HG03442 (cell line): ENCODE results near the gene ASIC3.

Source experiments
- ATAC-seq: cut with Tn5 transposase; IDR thresholded peaks from one replicate; pipeline ENCODE4 v1.9.1; 2021; ENCODE audit warnings: mild to moderate bottlenecking, moderate library complexity; ENCODE audit not compliant: unreplicated experiment

Gene ASIC3

DNA sequence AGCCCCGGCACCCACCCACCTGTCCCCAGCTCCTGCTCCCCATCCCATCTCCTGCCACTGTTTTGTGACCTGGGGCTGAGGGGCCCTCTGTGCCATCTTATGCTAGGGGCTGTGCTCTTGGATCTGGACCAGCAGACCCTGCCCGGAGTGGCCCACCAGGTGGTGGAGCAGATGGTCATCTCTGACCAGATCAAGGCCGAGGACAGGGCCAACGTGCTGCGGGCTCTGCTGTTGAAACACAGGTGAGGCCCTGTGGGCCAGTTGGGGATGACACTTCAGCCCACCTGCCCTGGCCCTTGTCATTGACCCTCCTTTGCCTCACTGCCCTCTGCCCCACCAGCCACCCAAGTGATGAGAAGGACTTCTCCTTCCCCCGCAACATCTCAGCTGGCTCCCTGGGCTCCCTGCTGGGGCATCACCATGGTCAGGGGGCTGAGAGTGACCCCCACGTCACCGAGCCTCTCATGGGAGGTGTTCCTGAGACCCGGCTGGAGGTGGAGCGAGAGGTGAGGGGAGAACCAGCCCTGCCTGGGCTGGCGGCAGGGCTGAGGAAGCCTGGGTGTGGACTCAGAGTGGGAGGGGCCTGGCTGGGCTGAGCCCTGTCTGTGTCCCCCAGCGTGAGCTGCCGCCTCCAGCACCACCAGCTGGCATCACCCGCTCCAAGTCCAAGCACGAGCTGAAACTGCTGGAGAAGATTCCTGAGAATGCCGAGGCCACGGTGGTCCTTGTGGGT lies 21.7 kb downstream of the ASIC3 start:
- ATAC-seq, result no peak

DNA sequence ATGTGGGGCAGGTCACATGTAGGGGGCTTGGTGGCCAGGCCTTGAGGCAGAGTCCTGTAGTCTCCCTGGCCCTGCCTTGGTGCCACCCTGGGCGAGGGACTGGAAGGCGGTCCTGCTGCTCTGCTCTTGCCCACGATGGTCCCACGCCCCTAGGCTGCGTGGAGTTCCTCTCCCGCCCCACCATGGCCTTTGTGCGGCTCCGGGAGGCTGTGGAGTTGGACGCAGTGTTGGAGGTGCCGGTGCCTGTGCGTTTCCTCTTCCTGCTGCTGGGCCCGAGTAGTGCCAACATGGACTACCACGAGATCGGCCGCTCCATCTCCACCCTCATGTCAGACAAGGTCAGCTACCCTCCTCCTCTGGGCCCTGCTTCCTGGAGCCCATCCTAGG lies 22.2 kb downstream of the ASIC3 start:
- ATAC-seq, result no peak

DNA sequence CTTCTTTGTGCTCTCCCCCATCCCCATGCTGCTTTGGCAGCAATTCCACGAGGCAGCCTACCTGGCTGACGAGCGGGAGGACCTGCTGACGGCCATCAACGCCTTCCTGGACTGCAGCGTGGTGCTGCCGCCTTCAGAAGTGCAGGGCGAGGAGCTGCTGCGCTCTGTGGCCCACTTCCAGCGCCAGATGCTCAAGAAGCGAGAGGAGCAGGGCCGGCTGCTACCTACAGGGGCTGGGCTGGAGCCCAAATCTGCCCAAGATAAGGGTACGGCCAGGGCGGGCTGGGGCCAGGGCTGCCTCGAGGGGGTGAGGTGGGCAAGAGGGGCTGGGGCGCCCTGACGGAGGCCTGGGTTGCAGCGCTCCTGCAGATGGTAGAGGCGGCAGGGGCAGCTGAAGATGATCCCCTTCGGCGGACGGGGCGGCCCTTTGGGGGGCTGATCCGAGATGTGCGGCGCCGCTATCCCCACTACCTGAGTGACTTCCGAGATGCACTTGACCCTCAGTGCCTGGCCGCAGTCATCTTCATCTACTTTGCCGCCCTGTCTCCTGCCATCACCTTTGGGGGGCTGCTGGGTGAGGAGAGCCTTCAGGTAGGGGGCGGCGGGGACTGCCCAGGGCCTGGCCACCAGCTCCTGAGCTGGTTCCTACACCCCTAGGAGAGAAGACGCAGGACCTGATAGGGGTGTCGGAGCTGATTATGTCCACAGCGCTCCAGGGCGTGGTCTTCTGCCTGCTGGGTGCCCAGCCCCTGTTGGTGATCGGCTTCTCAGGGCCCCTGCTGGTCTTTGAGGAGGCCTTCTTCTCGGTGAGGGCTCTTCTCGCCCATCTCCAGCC lies 22.9 kb downstream of the ASIC3 start:
- ATAC-seq, result no peak

DNA sequence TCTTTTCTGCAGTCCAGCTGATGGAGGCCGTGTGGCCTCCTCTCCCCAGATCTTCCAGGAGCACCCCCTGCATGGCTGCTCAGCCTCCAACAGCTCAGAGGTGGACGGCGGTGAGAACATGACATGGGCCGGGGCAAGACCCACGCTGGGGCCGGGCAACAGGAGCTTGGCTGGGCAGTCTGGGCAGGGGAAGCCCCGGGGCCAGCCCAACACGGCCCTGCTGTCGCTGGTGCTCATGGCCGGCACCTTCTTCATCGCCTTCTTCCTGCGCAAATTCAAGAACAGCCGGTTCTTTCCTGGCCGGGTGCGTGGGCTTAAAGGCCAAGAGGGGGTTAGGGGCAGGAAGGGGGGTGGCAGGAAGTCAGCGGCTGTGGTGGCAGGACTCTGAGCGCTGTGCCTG lies 25.7 kb downstream of the ASIC3 start:
- no peak for ATAC-seq

DNA sequence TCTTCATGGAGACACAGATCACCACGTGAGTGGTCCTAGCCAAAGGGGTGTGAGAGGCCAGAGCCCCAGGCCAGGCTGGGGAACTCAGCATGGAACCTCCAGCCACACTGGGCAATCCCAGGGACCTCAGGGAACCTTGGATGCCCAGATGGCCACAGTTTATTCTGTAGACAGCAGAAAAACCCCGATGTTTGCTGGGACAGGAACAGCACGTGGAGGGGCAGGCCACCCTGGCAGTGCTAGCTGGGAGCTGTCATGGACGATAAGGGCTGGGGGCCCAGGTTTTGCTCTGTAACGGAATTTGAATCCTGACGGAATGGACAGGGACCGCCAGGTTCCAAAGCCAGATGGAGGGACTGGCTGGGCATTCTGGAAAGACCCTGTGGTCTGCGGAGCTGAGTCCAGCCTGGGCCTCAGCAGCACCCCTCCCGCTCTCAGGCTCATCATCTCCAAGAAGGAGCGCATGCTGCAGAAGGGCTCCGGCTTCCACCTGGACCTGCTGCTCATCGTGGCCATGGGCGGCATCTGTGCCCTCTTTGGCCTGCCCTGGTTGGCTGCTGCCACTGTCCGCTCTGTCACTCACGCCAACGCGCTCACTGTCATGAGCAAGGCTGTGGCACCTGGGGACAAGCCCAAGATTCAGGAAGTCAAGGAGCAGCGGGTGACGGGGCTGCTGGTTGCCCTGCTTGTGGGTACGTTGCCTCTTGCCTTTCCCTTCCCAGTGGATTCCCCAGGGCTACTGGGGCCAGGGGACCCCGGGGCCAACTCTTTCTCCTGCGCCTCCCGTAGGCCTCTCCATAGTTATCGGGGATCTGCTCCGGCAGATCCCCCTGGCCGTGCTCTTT lies 26.7 kb downstream of the ASIC3 start:
- no peak for ATAC-seq

DNA sequence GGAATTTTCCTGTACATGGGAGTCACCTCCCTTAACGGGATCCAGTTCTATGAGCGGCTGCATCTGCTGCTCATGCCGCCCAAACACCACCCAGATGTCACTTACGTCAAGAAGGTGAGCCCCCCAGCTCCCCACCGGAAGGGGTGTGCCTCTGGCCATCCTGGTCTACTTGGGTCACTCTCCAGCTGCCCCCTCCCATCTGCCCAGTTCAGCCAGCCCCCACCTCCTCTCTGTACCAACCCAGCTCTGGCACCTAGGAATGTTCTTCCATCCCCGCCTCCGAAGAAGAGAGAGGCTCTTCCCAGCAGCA lies 27.3 kb downstream of the ASIC3 start:
- ATAC-seq, result no peak

DNA sequence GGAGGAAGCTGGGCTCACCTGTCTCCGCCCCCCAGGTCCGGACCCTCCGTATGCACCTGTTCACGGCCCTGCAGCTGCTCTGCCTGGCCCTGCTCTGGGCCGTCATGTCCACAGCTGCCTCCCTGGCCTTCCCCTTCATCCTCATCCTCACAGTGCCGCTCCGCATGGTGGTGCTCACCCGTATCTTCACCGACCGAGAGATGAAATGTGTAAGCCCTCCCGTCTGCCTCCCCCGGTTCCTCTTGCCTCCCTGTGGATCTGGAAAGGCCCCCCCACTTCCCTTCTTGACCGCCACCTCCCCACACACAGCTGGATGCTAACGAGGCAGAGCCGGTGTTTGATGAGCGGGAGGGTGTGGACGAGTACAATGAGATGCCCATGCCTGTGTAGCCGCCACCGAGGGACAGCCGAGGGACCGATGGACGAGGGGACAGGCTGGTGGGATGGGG lies 27.7 kb downstream of the ASIC3 start:
- no peak for ATAC-seq

DNA sequence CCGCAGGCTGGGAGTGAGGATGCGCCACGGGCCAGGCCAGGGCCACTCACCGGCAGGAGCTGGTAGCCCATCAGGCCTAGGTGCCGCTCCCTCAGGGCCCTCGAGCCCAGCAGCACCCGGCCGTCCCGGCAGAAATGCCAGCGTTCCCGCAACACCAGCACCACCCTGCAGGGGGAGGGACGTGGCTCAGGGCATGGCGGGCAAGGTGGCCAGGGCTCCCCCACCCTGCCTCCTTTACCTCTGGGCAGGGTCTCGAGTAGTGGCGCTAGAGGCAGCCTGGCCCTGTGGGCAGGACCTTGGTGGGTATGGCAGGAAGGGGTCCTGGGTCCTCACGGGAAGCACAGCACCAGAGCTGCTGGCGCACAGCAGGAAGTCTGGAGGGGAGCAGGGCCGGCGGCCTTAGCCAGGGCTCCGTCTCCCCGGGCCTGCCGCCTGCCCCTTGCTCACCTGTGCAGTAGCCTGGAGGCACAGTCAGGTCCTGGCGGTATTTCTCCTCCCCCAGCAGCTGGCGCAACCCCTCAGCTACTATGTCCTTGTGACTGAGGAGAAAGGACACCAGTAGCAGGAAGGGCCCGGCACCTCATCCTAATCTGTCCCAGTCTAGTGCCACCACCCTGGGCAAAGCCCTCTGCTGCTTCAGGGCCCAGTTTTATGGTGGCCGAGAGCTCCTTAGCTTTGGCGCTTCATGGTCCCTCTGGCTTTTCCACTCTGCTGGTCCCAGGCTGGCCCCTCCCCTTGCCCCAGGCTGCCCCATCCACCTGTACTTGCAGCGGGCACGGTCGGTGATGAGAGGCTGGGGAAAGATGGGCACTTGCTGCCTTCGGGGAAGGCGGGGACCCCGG lies 28.8 kb downstream of the ASIC3 start:
- ATAC-seq, result no peak

DNA sequence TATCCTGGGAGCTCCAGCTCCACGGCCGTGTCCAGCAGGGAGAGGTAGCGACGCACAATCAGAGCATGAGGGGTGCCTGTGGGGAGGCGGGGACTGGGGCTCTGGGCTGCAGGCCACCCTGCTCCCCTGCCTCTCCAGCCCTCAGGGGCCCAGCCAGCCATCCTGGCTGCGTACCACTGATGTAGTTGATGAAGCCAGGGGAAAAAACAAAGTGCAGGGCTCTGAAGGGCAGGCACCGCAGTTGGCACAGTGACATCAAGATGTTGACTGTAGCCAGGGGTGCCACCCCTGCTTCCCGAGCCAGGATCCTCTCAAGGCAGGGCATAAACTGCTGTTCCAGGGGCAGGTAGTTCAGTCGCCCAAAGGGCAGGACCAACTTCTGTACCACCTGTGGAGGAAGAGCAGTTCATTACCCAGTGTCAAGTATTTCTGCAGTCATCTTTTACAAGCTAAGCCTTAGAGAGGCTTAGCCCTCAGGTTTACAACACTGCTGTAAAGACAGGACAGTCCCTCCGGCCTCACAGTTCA lies 29.4 kb downstream of the ASIC3 start:
- ATAC-seq, result no peak

DNA sequence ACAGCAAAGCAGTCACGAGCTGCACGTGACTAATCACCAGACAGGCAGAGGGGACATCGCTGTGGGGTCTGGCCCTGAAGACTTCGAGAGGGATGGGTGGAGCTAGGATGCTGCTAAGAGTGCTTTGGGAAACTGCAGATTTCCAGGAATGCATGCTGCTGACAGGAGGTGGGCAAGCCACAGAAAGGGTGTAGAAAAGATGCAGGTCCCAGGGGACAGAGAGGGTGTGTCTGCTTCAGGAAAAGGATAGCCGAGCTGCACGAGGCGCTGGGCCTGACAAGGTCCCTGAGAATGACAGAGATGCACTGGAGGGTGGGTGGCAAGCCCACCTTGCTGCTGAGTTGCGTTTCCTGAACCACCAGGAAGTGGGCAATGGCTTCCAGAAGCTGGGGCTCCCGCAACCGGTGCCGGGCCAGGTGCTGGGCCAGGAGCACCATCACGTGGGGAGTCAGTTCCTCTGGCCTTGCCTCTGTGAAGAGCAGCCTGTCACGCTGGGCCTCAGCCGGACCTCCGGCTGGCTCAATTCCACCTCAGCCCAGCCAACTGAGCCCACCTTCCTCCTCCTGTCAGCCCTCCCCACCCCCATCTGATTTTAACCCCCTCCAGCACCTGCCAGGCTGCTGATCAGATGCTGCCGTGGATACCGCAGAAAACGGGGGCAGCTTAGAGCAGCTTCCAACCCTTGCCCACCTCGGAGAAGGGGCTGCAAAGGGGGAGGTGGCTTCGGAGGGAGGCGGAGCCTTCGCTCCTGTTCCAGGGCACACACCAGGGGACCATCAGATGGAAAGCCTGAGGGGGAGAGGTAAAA lies 30.1 kb downstream of the ASIC3 start:
- ATAC-seq, result no peak

DNA sequence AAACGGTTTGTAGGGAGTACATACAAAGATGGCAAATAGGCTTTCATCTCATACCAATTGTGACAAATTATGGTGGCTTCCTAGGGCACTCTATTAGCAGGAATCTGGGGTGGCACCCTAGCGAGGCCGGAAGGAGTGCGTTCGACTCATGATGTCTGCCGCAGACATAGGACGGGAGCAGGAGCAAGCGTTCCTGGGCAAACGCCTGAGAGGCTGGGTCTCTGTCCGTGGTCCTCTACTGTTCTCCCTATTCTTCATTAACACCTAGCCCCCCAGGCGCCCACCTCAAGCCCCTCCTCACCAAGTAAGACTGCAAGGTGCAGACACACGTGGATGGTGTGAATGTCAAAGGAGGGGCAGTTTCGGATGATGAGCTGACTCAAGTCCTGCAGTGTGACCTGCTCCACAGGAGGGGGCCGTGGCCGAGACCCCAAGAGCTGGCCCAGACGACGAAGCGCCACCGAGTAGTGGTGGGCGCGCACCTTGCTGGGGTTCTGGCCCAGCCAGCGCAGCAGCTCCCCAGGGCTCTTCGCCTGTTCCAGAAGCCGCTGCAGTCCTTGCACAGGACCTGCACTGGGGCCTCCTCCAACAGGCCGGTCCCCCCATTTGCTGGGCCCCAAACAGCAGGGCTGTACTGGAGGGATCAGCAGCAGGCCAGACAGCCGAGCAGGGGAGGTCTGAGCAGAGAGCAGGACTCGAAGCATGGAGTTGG lies 31.0 kb downstream of the ASIC3 start:
- no peak for ATAC-seq

DNA sequence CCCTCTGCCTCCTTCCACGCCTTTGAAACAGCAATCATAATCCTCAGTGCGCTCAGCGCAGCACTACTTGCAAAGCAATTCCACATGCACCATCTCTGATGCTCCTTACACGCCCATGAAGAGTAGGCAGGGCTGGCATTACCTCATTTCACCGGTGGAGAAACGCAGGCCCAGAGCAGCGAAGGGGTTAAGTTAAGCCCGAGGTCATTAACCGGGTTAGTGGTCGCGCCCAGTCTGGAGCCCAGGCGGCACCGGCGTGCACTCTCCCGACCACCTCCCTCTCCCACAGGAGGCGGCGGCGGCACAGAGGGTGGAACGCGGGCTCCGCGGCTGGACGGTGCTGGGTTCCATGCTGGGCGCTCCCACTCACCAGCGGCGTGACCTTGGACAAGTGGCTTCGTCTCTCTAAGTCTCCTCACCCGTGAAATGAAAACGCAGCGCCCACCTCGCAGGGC lies 31.8 kb downstream of the ASIC3 start:
- ATAC-seq, result peak; percentile 2

DNA sequence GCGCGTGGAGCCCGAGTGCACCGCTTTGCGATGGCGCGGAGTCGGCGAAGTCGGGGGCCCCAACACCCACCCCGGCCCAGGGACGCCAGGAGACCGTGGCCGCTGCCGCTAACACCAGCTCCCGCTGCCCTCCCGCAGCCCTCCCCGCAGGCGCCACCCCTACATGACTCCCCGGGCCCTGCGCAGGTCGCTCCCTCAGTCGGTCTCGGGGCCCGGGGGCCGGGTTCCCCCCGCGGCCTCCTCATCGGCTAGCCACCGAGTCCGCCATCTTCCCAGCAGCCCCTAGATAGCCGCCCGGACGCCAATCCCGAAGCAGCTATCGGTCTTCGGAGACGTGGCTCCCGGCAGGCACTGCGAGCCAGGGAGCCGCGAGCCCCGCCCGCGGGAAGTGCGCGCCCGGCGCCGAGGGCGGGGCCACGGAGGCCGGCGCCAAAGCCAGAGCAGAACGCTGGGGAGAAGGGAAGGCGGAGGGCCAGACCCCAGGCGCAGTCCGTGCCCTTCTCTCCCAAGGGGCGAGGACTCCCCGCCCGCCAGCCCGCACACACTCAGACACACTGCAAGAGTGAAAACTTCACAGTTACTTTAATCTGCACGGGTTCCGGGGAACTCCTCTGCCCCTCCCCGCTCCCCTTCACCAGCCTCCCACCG lies 32.3 kb downstream of the ASIC3 start, which contains the start of gene FASTK:
TSS of gene FASTK (minus strand) at position 288 of the 648 bp plus-strand sequence. CDS start at position 245, 43 bp downstream.
- peak; percentile 80 for ATAC-seq

DNA sequence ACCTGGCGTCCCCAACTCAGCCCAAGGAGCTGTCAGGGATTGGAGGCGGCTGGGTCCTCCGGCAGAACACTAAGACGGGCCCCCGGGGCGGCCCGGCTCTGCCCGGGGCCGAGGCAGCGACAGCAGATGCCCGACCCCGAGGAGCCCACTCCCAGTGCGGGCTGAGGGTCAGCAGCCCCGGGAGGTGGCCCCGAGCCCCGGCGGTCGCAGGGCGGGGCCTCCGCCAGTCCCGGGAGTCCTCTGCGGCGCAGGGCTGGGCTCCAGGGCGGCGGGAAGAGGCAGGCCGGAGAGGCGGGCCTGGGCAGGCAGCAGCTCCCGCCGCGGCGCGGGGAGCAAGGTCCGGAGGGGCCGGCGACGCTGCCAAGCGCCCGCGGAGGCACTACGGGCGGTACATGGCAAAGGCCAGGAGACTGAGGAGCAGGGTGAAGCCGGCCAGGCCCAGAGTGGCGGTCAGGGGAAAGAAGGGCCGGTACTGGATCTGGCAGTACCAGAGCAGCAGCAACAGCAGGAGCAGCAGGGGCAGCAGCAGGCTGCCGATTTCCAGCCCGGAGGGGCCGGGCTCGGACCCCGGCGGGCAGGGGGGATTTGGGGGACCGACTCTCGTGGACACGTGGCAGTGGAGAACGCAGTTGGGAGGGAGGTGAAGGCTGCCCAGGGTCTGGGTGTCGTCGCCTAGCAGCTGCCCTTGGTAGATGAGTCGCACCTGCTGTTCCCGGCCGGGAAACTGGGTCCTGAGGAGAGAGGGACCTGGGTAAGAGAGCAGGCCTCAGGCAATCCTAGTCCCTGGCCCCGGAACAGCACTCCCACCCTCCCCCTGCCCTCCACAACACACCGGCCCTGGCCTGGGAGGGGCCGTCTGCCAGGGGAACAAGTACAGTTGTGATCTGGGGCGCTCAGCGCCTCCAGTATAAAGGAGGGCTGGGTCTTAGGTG lies 33.1 kb downstream of the ASIC3 start:
- no peak for ATAC-seq

DNA sequence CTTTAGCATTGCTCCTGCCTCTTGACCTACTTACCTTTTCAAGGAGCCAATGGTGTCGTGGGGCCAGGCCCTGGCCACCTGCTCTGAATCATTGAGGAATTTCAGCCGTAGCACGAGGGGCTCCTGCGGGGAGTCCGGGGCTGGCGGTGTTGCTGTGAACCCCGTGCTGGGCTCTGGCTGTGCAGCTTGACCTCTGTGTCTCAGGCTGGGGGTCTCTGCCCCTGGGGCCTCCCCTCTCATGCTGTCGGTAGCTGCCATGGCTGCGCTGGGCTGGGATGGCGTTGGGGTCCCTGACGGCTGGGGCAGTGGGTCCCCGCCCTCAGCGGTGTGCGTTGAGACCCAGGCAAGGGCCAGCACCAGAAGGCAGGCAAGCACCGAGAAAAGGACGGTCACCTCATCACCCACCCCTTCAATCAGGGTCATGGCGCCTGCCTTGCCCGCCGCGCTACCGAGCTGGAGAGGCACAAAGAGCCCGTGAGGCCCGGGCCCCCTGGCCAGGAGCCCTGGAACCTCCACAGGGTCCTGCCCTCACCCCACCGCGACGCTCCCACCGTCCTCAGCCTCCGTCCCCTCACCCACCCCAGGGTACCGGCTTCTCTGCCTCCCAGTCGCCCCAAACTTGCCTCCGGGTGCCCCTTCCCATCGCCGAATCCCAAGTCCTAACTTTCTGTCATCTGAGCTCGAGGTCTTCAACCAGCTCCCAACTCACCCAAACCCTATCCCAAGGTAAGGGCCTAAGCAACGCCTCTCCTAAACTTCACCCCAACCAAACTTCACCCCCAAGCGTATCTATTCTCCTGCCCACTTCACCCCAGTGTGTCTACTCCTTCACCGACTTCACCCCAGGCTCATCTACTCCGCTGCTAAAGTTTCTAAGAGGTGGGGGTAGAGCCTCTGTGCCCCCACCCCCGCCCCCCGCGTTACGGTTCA lies 34.1 kb downstream of the ASIC3 start:
- ATAC-seq, result no peak
